ENCODE measurements around the gene LAMTOR2.

The LAMTOR2 gene

DNA sequence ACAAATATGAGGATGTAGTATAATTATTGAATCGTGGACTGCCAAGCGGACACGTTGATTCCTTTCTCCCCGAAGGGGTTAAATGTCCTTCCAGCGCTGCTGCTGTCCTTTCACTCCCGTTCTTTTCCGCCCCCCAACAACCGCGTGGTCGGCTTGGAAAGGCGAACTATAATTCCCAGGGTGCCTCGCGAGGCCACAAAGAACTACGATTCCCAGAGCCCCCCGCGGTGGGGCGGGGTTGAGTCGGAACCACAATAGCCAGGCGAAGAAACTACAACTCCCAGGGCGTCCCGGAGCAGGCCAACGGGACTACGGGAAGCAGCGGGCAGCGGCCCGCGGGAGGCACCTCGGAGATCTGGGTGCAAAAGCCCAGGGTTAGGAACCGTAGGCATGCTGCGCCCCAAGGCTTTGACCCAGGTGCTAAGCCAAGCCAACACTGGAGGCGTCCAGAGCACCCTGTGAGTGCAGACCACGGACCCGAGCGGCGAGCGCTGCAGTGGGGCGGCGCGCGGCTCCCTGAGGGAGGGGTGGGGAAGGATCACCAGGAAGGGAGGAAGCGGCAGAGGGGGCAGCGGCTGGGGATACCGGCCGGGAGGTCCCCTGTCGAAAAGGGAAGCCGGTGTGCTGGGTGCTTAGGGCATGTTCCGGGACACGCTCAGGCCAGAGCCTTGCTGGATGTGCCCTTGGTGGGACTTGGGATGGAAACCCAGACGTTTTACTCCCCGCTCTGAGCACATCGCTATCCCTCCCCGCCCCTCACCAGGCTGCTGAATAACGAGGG lies at the start of gene LAMTOR2:
Gene LAMTOR2, plus strand, starts transcription at position 283 of the 781 bp plus-strand sequence. Its CDS starts 108 bp downstream, at position 391.
- Histone ChIP-seq H3K4me3 (peak within 1 kb of the TSS; percentile 72 to 88), H3K9me3 (no peaks in the 10 kb centered on the region), H3K27ac (peak within 1 kb of the TSS; percentile 84 to 96), H3K36me3 (peaks cover 0 to 34% (median 18%) of the 10 kb centered on the region in 3 donors), H3K4me1 (peaks cover 0 to 35% (median 20%) of the 10 kb centered on the region in 4 donors), H3K27me3 (no peaks in the 10 kb centered on the region)
- intact Hi-C loops (cut with DNase I; ENCODE audit: low total_unique reads), result no loop called here
- DNase-seq, result peak; percentile 99
- TF ChIP-seq, protein P1, sequence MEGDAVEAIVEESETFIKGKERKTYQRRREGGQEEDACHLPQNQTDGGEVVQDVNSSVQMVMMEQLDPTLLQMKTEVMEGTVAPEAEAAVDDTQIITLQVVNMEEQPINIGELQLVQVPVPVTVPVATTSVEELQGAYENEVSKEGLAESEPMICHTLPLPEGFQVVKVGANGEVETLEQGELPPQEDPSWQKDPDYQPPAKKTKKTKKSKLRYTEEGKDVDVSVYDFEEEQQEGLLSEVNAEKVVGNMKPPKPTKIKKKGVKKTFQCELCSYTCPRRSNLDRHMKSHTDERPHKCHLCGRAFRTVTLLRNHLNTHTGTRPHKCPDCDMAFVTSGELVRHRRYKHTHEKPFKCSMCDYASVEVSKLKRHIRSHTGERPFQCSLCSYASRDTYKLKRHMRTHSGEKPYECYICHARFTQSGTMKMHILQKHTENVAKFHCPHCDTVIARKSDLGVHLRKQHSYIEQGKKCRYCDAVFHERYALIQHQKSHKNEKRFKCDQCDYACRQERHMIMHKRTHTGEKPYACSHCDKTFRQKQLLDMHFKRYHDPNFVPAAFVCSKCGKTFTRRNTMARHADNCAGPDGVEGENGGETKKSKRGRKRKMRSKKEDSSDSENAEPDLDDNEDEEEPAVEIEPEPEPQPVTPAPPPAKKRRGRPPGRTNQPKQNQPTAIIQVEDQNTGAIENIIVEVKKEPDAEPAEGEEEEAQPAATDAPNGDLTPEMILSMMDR (IDR thresholded peaks at IDR 0.05), result no peak

DNA sequence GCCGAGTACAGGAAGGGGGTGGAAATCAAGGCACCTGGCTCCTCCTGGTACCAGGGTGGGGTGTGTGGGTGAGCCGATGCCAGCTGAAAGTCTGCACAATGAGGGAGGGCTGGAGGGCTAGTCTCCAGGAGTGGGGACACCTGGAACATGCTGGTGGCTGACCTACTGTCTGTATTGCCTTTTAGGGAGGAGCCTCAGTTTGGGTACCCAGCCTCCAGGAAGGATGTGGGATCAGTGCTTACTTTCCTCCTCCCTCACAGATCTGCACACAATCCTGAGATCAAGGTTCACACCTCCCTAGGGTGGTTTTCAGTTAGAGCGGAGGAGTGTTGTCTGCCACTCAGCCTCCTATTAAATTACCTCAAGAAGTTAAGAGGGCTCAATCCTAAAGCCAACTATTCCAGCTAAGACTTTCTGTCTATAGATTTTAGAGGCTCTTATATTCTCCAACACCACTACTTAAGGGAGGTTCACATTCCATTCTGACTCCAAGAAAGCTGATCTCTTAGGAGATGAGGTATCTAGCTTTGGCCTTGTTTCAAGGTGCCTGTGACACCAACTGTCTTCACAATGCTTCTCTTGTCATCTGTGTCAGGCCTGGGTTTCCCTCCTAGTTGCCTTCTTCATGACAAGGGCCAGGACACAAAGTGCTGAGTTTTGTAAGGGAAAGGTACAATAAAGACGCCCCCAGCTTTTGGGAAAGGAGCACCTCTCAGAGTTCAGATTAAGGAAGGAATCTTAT lies 49.6 kb upstream of the LAMTOR2 start:
- intact Hi-C loops (cut with DNase I; ENCODE audit: low total_unique reads), result no loop called here
- Histone ChIP-seq H3K4me3 (no peak overlapping the region), H3K27me3 (no peaks in the 10 kb centered on the region), H3K4me1 (peaks cover 0 to 4% (median 0%) of the 10 kb centered on the region in 4 donors), H3K36me3 (peaks cover 15 to 39% (median 15%) of the 10 kb centered on the region in 3 donors), H3K27ac (no peak overlapping the region), H3K9me3 (no peaks in the 10 kb centered on the region)
- TF ChIP-seq, protein P1 (IDR thresholded peaks at IDR 0.05), result no peak
- no peak for DNase-seq

- no peaks in the 10 kb centered on the region for H3K27me3 ChIP-seq
- DNase-seq, result no peak
- peaks cover 32 to 57% (median 33%) of the 10 kb centered on the region in 3 donors for H3K36me3 ChIP-seq
- intact Hi-C loops (cut with DNase I; ENCODE audit: low total_unique reads), result no loop called here
- H3K27ac ChIP-seq, result no peak overlapping the region
- TF ChIP-seq, protein P1 (IDR thresholded peaks at IDR 0.05), result no peak
- no peaks in the 10 kb centered on the region for H3K9me3 ChIP-seq
- peaks cover 0 to 4% (median 0%) of the 10 kb centered on the region in 4 donors for H3K4me1 ChIP-seq
- H3K4me3 ChIP-seq, result no peak overlapping the region
These were observed 47.8 kb upstream of the LAMTOR2 start for GRCh38 chr1:156006666-156007376.

- Histone ChIP-seq H3K27ac (no peak overlapping the region), H3K9me3 (no peaks in the 10 kb centered on the region), H3K36me3 (peaks cover 58 to 83% (median 59%) of the 10 kb centered on the region in 3 donors), H3K4me1 (peaks cover 0 to 4% (median 0%) of the 10 kb centered on the region in 4 donors), H3K4me3 (no peak overlapping the region), H3K27me3 (no peaks in the 10 kb centered on the region)
- TF ChIP-seq, protein P1 (IDR thresholded peaks at IDR 0.05), result no peak
- intact Hi-C loops (cut with DNase I; ENCODE audit: low total_unique reads), result no loop called here
- no peak for DNase-seq
These were observed 45.2 kb upstream of the LAMTOR2 start for GRCh38 chr1:156009404-156009803.

GRCh38 chr1:156012051-156012817 lies 42.3 kb upstream of the LAMTOR2 start:
- H3K36me3 ChIP-seq, result peaks cover 74 to 96% (median 84%) of the 10 kb centered on the region in 3 donors
- TF ChIP-seq, protein P1 (IDR thresholded peaks at IDR 0.05), result no peak
- H3K4me3 ChIP-seq, result no peak overlapping the region
- no peak overlapping the region for H3K27ac ChIP-seq
- H3K4me1 ChIP-seq, result peaks cover 0 to 4% (median 0%) of the 10 kb centered on the region in 4 donors
- H3K27me3 ChIP-seq, result no peaks in the 10 kb centered on the region
- DNase-seq, result no peak
- intact Hi-C loops (cut with DNase I; ENCODE audit: low total_unique reads), result no loop called here
- H3K9me3 ChIP-seq, result no peaks in the 10 kb centered on the region
